Fibroblast of lung (primary cell): ENCODE data around the gene CSPG5. TPM values are rescaled to one million over a fixed set of nuclear protein-coding genes. Genes with fewer than 3 reads are reported as not detected.

Source experiments
- DNase-seq, 2 donors: peaks; one replicate each; pipeline versions ENCODE4 v3.0.0 to v3.0.0-alpha.2; 2010; ENCODE audit warnings: low read depth in 2 of 2
- H2AFZ ChIP-seq: 2 replicates; pipeline ENCODE4 v1.5.1; 2012; ENCODE audit warnings: low read length, control low read depth, inconsistent platforms
- H3K27ac ChIP-seq: 2 replicates; pipeline ENCODE4 v1.5.1; 2011; ENCODE audit warnings: low read length, control low read depth; ENCODE audit not compliant: insufficient read depth
- H3K27me3 ChIP-seq: 2 replicates; pipeline ENCODE4 v1.5.1; 2011; ENCODE audit warnings: mild to moderate bottlenecking, low read length; ENCODE audit not compliant: control insufficient read depth, insufficient read depth
- H3K36me3 ChIP-seq: 2 replicates; pipeline ENCODE4 v1.5.1; 2011; ENCODE audit warnings: low read length; ENCODE audit not compliant: control insufficient read depth, insufficient read depth
- H3K4me1 ChIP-seq: 2 replicates; pipeline ENCODE4 v1.5.1; 2011; ENCODE audit warnings: low read length; ENCODE audit not compliant: control insufficient read depth, insufficient read depth; ENCODE audit errors: extremely low read depth
- H3K4me2 ChIP-seq: 2 replicates; pipeline ENCODE4 v1.5.1; 2011; ENCODE audit warnings: low read length, control low read depth; ENCODE audit not compliant: insufficient read depth; ENCODE audit errors: extremely low read depth
- H3K4me3 ChIP-seq, 4 experiments: fragments of 200-600 bp in 1 of 4; sonication (generic) in 1 of 4; replicated peaks in 1 of 4; 2 replicates each; pipeline ENCODE4 v1.5.1; 2011 to 2016; ENCODE audit warnings: low read length in 4 of 4, low read depth in 3 of 4, mild to moderate bottlenecking in 3 of 4, control low read depth in 2 of 4, inconsistent platforms in 1 of 4, mixed read lengths in 1 of 4; ENCODE audit not compliant: insufficient read depth in 1 of 4; ENCODE audit errors: control extremely low read depth in 1 of 4
- H3K79me2 ChIP-seq: 2 replicates; pipeline ENCODE4 v1.5.1; 2012; ENCODE audit warnings: mild to moderate bottlenecking, low read length, inconsistent platforms; ENCODE audit not compliant: control insufficient read depth, insufficient read depth
- H3K9ac ChIP-seq: 2 replicates; pipeline ENCODE4 v1.5.1; 2011; ENCODE audit warnings: mild to moderate bottlenecking, low read length, control low read depth; ENCODE audit not compliant: insufficient read depth
- H3K9me3 ChIP-seq: 2 replicates; pipeline ENCODE4 v1.5.1; 2012; ENCODE audit warnings: low read depth, low read length; ENCODE audit not compliant: control insufficient read depth, insufficient read depth
- H4K20me1 ChIP-seq: 2 replicates; pipeline ENCODE4 v1.5.1; 2011; ENCODE audit warnings: low read length; ENCODE audit not compliant: control insufficient read depth, insufficient read depth; ENCODE audit errors: extremely low read depth
- EZH2 ChIP-seq: IDR thresholded peaks from 2 replicates; pipeline ENCODE4 v1.5.1; 2012; ENCODE audit warnings: low read length, control low read depth, mild to moderate bottlenecking; ENCODE audit errors: missing control alignments
- polyA plus RNA-seq, 2 donors: library from polyadenylated mRNA; depleted of rRNA in 1 of 2; stranded (reverse) in 1 of 2; unstranded in 1 of 2; fragments of >200 nt; gene quantifications; 2 replicates each; pipeline ENCODE4 v1.2.1, GENCODE V29; 2011 to 2012; ENCODE audit warnings: missing spikeins in 1 of 2
- total RNA-seq: library from RNA; depleted of rRNA; stranded (reverse); fragments of >200 nt; gene quantifications from 2 replicates; pipeline ENCODE4 v1.2.1, GENCODE V29; 2014
- TF ChIP-seq, protein P1 (sequence below), 2 donors: IDR thresholded peaks in 1 of 2; conservative IDR thresholded peaks in 1 of 2; 1 replicate in 1 of 2; 2 replicates in 1 of 2; pipeline ENCODE4 v1.5.1; 2011 to 2012; ENCODE audit warnings: low read length in 2 of 2, control low read depth in 1 of 2, inconsistent platforms in 1 of 2, low read depth in 1 of 2, mild to moderate bottlenecking in 1 of 2

The CSPG5 gene
- total and polyA plus RNA-seq, 2 donors (not counting 1 experiment from before 2014, with no cell fraction given): 0.17 TPM; not detected in 1

- Histone ChIP-seq H3K4me2 (no peak overlapping the region), H3K9ac (no peak overlapping the region), H3K36me3 (peaks cover 2% of the 10 kb centered on the region), H3K79me2 (no peaks in the 10 kb centered on the region), H2AFZ (no peak overlapping the region), H3K9me3 (no peaks in the 10 kb centered on the region), H3K4me1 (no peaks in the 10 kb centered on the region), H3K4me3 (no peak overlapping the region), H3K27ac (no peak overlapping the region), H4K20me1 (no peaks in the 10 kb centered on the region), H3K27me3 (no peaks in the 10 kb centered on the region)
- TF ChIP-seq, protein P1, sequence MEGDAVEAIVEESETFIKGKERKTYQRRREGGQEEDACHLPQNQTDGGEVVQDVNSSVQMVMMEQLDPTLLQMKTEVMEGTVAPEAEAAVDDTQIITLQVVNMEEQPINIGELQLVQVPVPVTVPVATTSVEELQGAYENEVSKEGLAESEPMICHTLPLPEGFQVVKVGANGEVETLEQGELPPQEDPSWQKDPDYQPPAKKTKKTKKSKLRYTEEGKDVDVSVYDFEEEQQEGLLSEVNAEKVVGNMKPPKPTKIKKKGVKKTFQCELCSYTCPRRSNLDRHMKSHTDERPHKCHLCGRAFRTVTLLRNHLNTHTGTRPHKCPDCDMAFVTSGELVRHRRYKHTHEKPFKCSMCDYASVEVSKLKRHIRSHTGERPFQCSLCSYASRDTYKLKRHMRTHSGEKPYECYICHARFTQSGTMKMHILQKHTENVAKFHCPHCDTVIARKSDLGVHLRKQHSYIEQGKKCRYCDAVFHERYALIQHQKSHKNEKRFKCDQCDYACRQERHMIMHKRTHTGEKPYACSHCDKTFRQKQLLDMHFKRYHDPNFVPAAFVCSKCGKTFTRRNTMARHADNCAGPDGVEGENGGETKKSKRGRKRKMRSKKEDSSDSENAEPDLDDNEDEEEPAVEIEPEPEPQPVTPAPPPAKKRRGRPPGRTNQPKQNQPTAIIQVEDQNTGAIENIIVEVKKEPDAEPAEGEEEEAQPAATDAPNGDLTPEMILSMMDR (conservative IDR thresholded peaks at IDR 0.05 in 1 of 2, IDR thresholded peaks at IDR 0.05 in 1 of 2; ENCODE audit: low read depth in 1 of 2, low read length in 2 of 2): no peak
- TF ChIP-seq EZH2: no peak
- peak in 1 of 2 donors; percentile 46 for DNase-seq
These were observed 35.1 kb upstream of the CSPG5 start for GRCh38 chr3:47613722-47614121.

DNA sequence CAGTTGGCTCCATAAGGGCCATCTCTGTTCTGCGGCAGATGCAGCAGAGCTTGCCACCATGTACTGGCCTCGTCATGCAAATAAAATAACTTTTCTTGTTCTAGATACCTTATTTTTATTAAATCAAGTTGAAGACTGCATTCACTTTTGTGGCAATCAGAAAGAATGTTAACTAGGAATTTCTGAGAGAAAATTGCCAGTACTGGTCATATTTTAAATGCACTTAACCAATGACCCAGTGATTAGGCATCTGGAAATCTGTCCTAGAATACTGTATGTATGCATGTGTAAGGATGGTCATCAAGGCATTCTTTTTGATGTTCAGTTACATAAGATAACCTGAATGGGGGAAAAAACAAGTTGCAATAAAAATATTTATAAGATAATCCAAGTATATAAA lies 34.2 kb upstream of the CSPG5 start:
- Histone ChIP-seq H3K36me3 (peaks cover 2% of the 10 kb centered on the region), H3K9ac (no peak overlapping the region), H3K4me2 (no peak overlapping the region), H3K9me3 (no peaks in the 10 kb centered on the region), H3K27me3 (no peaks in the 10 kb centered on the region), H2AFZ (no peak overlapping the region), H3K27ac (no peak overlapping the region), H3K79me2 (no peaks in the 10 kb centered on the region), H3K4me3 (no peak overlapping the region), H4K20me1 (no peaks in the 10 kb centered on the region), H3K4me1 (no peaks in the 10 kb centered on the region)
- peak in 1 of 2 donors; percentile 50 for DNase-seq
- no peak for TF ChIP-seq EZH2
- TF ChIP-seq, protein P1 (conservative IDR thresholded peaks at IDR 0.05 in 1 of 2, IDR thresholded peaks at IDR 0.05 in 1 of 2; ENCODE audit: low read depth in 1 of 2, low read length in 2 of 2): no peak

DNA sequence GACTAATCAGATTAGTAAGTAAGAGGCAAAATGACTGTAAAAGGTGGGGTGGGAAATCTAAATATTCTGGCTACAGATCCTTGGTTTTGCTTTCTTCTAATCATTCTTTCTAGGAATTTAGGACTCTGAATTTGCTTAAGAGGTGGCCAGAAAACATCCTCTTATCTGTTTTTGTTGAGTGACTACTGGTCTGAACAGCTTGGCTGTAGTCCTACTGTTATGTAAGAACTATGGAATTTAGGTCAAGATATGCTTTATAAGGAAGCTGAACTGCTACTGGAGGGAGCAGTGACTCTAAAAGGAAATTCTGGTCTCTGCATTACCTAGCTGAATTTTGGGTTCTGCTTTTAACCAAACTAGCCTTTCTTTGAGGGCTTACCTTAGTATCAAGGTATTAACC lies 33.5 kb upstream of the CSPG5 start:
- Histone ChIP-seq H3K4me1 (no peaks in the 10 kb centered on the region), H3K4me2 (no peak overlapping the region), H3K27ac (no peak overlapping the region), H3K4me3 (no peak overlapping the region), H3K9ac (no peak overlapping the region), H4K20me1 (no peaks in the 10 kb centered on the region), H3K27me3 (no peaks in the 10 kb centered on the region), H3K9me3 (no peaks in the 10 kb centered on the region), H2AFZ (no peak overlapping the region), H3K79me2 (no peaks in the 10 kb centered on the region), H3K36me3 (peaks cover 2% of the 10 kb centered on the region)
- peak; percentile 61 to 95 for DNase-seq
- no peak for TF ChIP-seq EZH2
- TF ChIP-seq, protein P1 (conservative IDR thresholded peaks at IDR 0.05 in 1 of 2, IDR thresholded peaks at IDR 0.05 in 1 of 2; ENCODE audit: low read depth in 1 of 2, low read length in 2 of 2): no peak
